ENCODE measurements around the gene C1D.
"Not testable (repeated sequence)": the region's sequence is repeated elsewhere in the genome, so short reads cannot be mapped to it uniquely, and the experiment has no call there.

Gene C1D

GRCh38 chr2:67997903-67998302 lies 64.9 kb downstream of the C1D start:
- no peak for DNase-seq

GRCh38 chr2:67997528-67997900 lies 65.3 kb downstream of the C1D start:
- DNase-seq = no peak

- DNase-seq = no peak
These were observed 65.9 kb downstream of the C1D start for GRCh38 chr2:67996772-67997527.

- no peak for DNase-seq
These were observed 68.1 kb downstream of the C1D start for GRCh38 chr2:67994716-67995115.

- DNase-seq = not testable (repeated sequence)
These were observed 68.7 kb downstream of the C1D start for GRCh38 chr2:67994069-67994468.

GRCh38 chr2:67993329-67993728 lies 69.5 kb downstream of the C1D start:
- DNase-seq = no peak

- no peak for DNase-seq
These were observed 71.3 kb downstream of the C1D start for GRCh38 chr2:67991456-67991855.

All from NCI-H1092 treated with DMSO at 0.1 percent for 48 hours (cell line).